Endothelial cell of umbilical vein (primary cell): ENCODE results near the gene TRIM58. TPM values are rescaled to one million over a fixed set of nuclear protein-coding genes. Genes with fewer than 3 reads are reported as not detected.

Experiments used
- BruUV-seq: library from RNA; stranded (reverse); fragments of 400-500 nt; replicated peaks from 2 replicates; lab custom pipeline; 2021; lab: Mats Ljungman, UMichigan
- CTCF ChIA-PET: fragments of 300-600, 350-600 bp; sonication (Branson Sonifier 250); formaldehyde crosslinking; loops from one replicate; lab custom pipeline; 2021; ENCODE audit warnings: antibody characterized with exemption, inconsistent platforms; lab: Charles Lee
- POLR2A ChIA-PET: fragments of 300-600, 350-600 bp; sonication (Branson Sonifier 250); formaldehyde crosslinking; loops from one replicate; lab custom pipeline; 2021; ENCODE audit warnings: antibody characterized with exemption, inconsistent platforms; lab: Charles Lee
- DNase-seq: peaks from one replicate; pipeline ENCODE4 v3.0.0-alpha.2; 2011; ENCODE audit warnings: low read depth, low spot score
- FAIRE-seq: peaks from 2 replicates; lab custom pipeline; 2011; peaks lifted over from hg19 to GRCh38; lab: Jason Lieb, UNC
- H2AFZ ChIP-seq: 2 replicates; pipeline ENCODE4 v1.6.0; 2012; ENCODE audit warnings: low read depth, low read length, control low read depth, inconsistent platforms
- H3K27ac ChIP-seq: 2 replicates; pipeline ENCODE4 v1.5.1; 2011; ENCODE audit warnings: low read depth, mild to moderate bottlenecking, control low read depth, low read length, moderate library complexity; ENCODE audit not compliant: insufficient read depth
- H3K27me3 ChIP-seq, 2 experiments: 2 replicates each; pipeline versions ENCODE4 v1.6.0 to v1.6.1; 2011; ENCODE audit warnings: low read length in 2 of 2, mixed read lengths in 1 of 2; ENCODE audit not compliant: control insufficient read depth in 2 of 2, insufficient read depth in 2 of 2
- H3K36me3 ChIP-seq, 2 experiments: 2 replicates in 1 of 2; 3 replicates in 1 of 2; pipeline ENCODE4 v1.5.1; 2011; ENCODE audit warnings: low read length in 2 of 2, mild to moderate bottlenecking in 1 of 2, moderate library complexity in 1 of 2; ENCODE audit not compliant: control insufficient read depth in 2 of 2, insufficient read depth in 2 of 2; ENCODE audit errors: extremely low read depth in 1 of 2
- H3K4me1 ChIP-seq: 3 replicates; pipeline ENCODE4 v1.5.1; 2011; ENCODE audit warnings: mild to moderate bottlenecking, low read length; ENCODE audit not compliant: control insufficient read depth, insufficient read depth; ENCODE audit errors: extremely low read depth
- H3K4me2 ChIP-seq: 2 replicates; pipeline ENCODE4 v1.6.1; 2011; ENCODE audit warnings: low read length, control low read depth, mixed read lengths; ENCODE audit not compliant: insufficient read depth
- H3K4me3 ChIP-seq, 3 experiments: fragments of 200-600 bp in 1 of 3; sonication (generic), shearing (Covaris generic) in 1 of 3; replicated peaks in 1 of 3; 2 replicates each; pipeline ENCODE4 v1.5.1; 2011 to 2016; ENCODE audit warnings: control low read depth in 3 of 3, low read length in 3 of 3, mild to moderate bottlenecking in 2 of 3, inconsistent platforms in 1 of 3, low read depth in 1 of 3, moderate library complexity in 1 of 3; ENCODE audit not compliant: insufficient read depth in 1 of 3
- H3K79me2 ChIP-seq: 2 replicates; pipeline ENCODE4 v1.6.0; 2012; ENCODE audit warnings: low read length, inconsistent platforms; ENCODE audit not compliant: control insufficient read depth, insufficient read depth
- H3K9ac ChIP-seq: replicated peaks from 2 replicates; pipeline ENCODE3; 2011; ENCODE audit warnings: low read length, control low read depth; ENCODE audit not compliant: insufficient read depth; ENCODE audit errors: extremely low read depth
- H3K9me1 ChIP-seq: replicated peaks from 3 replicates; pipeline ENCODE4 v1.6.0; 2011; ENCODE audit warnings: mild to moderate bottlenecking, low read length; ENCODE audit not compliant: control insufficient read depth, insufficient read depth; ENCODE audit errors: extremely low read depth
- H3K9me3 ChIP-seq: replicated peaks from 2 replicates; pipeline ENCODE4 v1.5.1; 2012; ENCODE audit warnings: low read length, inconsistent platforms; ENCODE audit not compliant: control insufficient read depth, insufficient read depth
- H4K20me1 ChIP-seq: replicated peaks from 2 replicates; pipeline ENCODE3; 2011; ENCODE audit warnings: mild to moderate bottlenecking, low read length; ENCODE audit not compliant: control insufficient read depth, insufficient read depth; ENCODE audit errors: extremely low read depth
- CTCF ChIP-seq, 2 donors: IDR thresholded peaks; 1 replicate in 1 of 2; 2 replicates in 1 of 2; pipeline ENCODE4 v1.5.1; 2011; ENCODE audit warnings: low read length in 2 of 2, mild to moderate bottlenecking in 2 of 2, moderate library complexity in 2 of 2, control low read depth in 1 of 2, inconsistent platforms in 1 of 2, low read depth in 1 of 2; ENCODE audit not compliant: insufficient read depth in 1 of 2; ENCODE audit errors: extremely low read depth in 1 of 2
- EZH2 ChIP-seq: IDR thresholded peaks from 2 replicates; pipeline ENCODE4 v1.6.1; 2012; ENCODE audit warnings: borderline replicate concordance, low read depth, mild to moderate bottlenecking, moderate library complexity, low read length, inconsistent platforms; ENCODE audit not compliant: severe bottlenecking
- FOS ChIP-seq: IDR thresholded peaks from 2 replicates; pipeline ENCODE4 v1.6.1; 2011; ENCODE audit warnings: mild to moderate bottlenecking, low read length, moderate library complexity, borderline replicate concordance; ENCODE audit not compliant: insufficient read depth
- GATA2 ChIP-seq: IDR thresholded peaks from 2 replicates; pipeline ENCODE4 v1.7.0; 2011; ENCODE audit warnings: low read depth, mild to moderate bottlenecking, moderate library complexity, mixed read lengths, low read length; ENCODE audit not compliant: insufficient read length, insufficient read depth
- JUN ChIP-seq: IDR thresholded peaks from 2 replicates; pipeline ENCODE4 v1.6.1; 2011; ENCODE audit warnings: borderline replicate concordance, low read depth; ENCODE audit not compliant: insufficient read length, insufficient read depth
- MAX ChIP-seq: IDR thresholded peaks from 2 replicates; pipeline ENCODE4 v1.6.1; 2011; ENCODE audit not compliant: insufficient read depth, insufficient read length
- MYC ChIP-seq: IDR thresholded peaks from one replicate; pipeline ENCODE4 v1.6.1; 2011; ENCODE audit warnings: mild to moderate bottlenecking, low read depth, low read length
- POLR2A ChIP-seq: IDR thresholded peaks from 2 replicates; pipeline ENCODE4 v1.6.1; 2012; ENCODE audit warnings: low read depth, mild to moderate bottlenecking, control low read depth, low read length
- POLR2AphosphoS5 ChIP-seq: IDR thresholded peaks from 2 replicates; pipeline ENCODE4 v1.6.1; 2012; ENCODE audit warnings: low read depth, mild to moderate bottlenecking, control low read depth, low read length, moderate library complexity; ENCODE audit not compliant: insufficient read depth
- dilution Hi-C: fragments of 300-500 bp; cut with MboI; formaldehyde crosslinking; loops from one replicate; pipeline ENCODE4 v1.15.0; 2019; ENCODE audit warnings: low sequenced_read_pairs; ENCODE audit not compliant: extremely low pct_ligation_motif_present
- intact Hi-C: fragments of 100-400 bp; cut with micrococcal nuclease; formaldehyde crosslinking; loops from one replicate; pipeline ENCODE4 v1.10.0; 2022
- polyA plus RNA-seq, 4 experiments: library from polyadenylated mRNA; depleted of rRNA in 3 of 4; stranded (reverse) in 3 of 4; unstranded in 1 of 4; fragments of >200 nt; gene quantifications; 2 replicates each; pipeline versions ENCODE4 v1.2.1 to v1.2.3, GENCODE V29; 2011 to 2012; ENCODE audit warnings: missing spikeins in 1 of 4
- total RNA-seq: library from RNA; stranded (reverse); gene quantifications from 2 replicates; pipeline ENCODE4 v1.2.3, GENCODE V29; 2021

TRIM58 gene
- total and polyA plus RNA-seq, 2 donors (not counting 3 experiments of a cell fraction or from before 2014, with no cell fraction given) = not detected

GRCh38 chr1:247895976-247896375 lies 39.0 kb downstream of the TRIM58 start:
- Histone ChIP-seq H3K9ac (no peak overlapping the region), H3K27ac (no peak overlapping the region), H3K9me1 (no peaks in the 10 kb centered on the region), H3K27me3 (no peaks in the 10 kb centered on the region), H3K4me3 (no peak overlapping the region), H2AFZ (no peak overlapping the region), H3K79me2 (no peaks in the 10 kb centered on the region), H3K4me1 (no peaks in the 10 kb centered on the region), H4K20me1 (no peaks in the 10 kb centered on the region), H3K9me3 (peaks cover 2% of the 10 kb centered on the region), H3K4me2 (no peak overlapping the region), H3K36me3 (no peaks in the 10 kb centered on the region)
- POLR2A ChIA-PET = no interaction called here
- intact Hi-C loops = no loop called here
- dilution Hi-C loops = no loop called here
- BruUV-seq = no TSS peak
- FAIRE-seq = no peak
- CTCF ChIA-PET = no interaction called here
- DNase-seq = no peak
- TF ChIP-seq MAX = no peak
- TF ChIP-seq JUN = no peak
- no peak for TF ChIP-seq EZH2
- TF ChIP-seq FOS = no peak
- no peak for TF ChIP-seq CTCF (IDR thresholded peaks at IDR 0.05; ENCODE audit: extremely low read depth in 1 of 2, insufficient read depth in 1 of 2, low read depth in 1 of 2, low read length in 2 of 2)
- no peak for TF ChIP-seq MYC
- TF ChIP-seq GATA2 = no peak
- TF ChIP-seq POLR2A = no peak
- TF ChIP-seq POLR2AphosphoS5 = no peak
